HFF-Myc (cell line): ENCODE measurements around the gene PDGFB.

Source experiments
- DNase-seq: peaks from one replicate; pipeline ENCODE4 v3.0.0-alpha.2; 2011; ENCODE audit warnings: low read depth; ENCODE audit errors: extremely low read depth
- H3K4me3 ChIP-seq: replicated peaks from 2 replicates; pipeline ENCODE4 v1.5.1; 2011; ENCODE audit warnings: low read depth, mild to moderate bottlenecking, control low read depth, low read length
- TF ChIP-seq, protein P1 (sequence below): IDR thresholded peaks from 2 replicates; pipeline ENCODE4 v1.5.1; 2012; ENCODE audit warnings: mild to moderate bottlenecking, low read depth, low read length, control low read depth; ENCODE audit errors: missing control alignments

PDGFB gene

DNA sequence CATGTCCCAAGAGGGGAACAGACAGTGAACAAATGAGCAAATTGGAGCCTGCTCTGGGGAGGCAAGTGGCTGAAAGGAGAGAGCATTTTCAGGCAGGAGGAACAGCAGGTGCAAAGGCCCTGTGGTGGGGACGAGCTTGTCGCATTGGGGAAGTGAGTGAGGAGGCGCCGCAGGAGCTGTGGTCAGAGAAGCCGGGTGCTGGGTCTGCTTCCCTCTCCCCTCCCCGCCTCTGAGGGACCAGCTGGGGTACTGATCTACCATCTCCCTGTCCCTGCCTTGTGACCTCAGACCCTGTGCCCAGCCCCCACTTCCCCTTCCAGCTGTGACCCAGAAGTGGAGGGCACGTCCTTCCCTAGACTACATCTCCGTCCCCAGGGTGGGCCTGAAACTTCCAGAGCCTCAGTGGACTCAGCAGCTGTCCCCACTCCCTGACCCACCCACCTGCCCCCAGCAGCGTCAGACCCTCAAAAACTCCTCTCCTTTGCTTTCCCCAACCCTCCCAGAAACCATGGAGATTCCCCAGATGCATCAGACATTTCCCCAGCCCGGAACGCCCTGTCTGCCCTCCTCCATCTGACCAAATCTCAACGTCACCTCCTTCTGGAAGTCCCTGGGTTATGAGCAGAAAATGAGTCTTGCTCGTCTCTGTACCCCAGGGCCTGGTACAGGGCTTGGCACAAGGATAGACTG, 19.7 kb upstream of the PDGFB start:
- H3K4me3 ChIP-seq, result no peak overlapping the region
- TF ChIP-seq, protein P1, sequence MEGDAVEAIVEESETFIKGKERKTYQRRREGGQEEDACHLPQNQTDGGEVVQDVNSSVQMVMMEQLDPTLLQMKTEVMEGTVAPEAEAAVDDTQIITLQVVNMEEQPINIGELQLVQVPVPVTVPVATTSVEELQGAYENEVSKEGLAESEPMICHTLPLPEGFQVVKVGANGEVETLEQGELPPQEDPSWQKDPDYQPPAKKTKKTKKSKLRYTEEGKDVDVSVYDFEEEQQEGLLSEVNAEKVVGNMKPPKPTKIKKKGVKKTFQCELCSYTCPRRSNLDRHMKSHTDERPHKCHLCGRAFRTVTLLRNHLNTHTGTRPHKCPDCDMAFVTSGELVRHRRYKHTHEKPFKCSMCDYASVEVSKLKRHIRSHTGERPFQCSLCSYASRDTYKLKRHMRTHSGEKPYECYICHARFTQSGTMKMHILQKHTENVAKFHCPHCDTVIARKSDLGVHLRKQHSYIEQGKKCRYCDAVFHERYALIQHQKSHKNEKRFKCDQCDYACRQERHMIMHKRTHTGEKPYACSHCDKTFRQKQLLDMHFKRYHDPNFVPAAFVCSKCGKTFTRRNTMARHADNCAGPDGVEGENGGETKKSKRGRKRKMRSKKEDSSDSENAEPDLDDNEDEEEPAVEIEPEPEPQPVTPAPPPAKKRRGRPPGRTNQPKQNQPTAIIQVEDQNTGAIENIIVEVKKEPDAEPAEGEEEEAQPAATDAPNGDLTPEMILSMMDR, result no peak
- no peak for DNase-seq

DNA sequence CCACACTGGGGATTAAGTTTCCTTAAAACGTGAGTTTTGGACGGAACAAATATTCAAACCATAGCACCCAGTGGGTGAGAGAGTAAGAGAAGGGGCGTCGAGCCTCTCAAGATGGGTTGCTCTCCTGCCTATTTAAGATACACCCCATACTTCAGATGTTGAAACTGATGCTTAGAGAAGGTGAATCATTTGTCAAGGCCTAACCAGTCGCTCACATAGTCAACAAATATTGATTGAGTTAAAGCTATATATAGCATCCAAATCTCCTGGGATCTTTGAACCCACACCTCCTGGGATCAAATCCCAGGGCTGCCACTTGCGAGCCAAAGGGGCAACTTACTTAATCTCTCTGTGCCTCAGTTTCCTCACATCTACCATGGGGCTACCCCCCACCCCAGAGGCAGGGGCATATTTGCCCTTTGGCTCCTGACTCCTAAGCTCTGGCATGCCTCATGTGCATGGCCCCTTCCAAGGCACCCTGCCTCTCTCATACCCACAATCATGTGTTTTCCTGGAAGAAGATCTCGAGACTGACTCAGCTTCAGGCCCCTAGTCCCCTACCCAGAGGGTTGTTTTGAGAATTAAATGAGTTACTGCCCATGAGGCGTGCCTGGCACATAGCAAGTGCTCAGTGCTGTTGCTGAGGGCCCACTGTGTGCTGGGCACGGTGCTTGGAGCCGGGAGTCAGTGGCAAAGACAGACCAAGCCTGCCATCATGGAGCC, 19.0 kb upstream of the PDGFB start:
- DNase-seq, result no peak
- no peak overlapping the region for H3K4me3 ChIP-seq
- TF ChIP-seq, protein P1, result no peak

DNA sequence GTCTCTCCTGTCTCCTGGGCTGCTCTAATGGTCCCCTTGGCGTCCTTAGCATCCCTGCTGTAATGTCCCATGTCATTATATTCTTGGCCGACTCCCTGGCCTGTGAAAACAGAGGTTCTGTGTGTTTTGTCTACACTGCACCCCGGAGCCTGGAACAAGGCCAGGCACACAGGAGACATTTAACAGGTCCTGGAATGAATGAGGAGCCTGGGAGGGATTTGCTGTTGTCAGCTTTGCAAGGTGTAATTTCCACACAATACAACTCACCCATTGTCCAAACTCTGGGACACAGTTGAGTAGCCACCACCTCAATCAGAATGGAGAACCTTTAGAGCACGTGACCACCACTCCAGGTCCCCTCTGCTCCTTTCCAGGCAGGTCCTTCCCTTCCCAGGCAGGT, 14.9 kb upstream of the PDGFB start:
- no peak for DNase-seq
- TF ChIP-seq, protein P1, result no peak
- no peak overlapping the region for H3K4me3 ChIP-seq

DNA sequence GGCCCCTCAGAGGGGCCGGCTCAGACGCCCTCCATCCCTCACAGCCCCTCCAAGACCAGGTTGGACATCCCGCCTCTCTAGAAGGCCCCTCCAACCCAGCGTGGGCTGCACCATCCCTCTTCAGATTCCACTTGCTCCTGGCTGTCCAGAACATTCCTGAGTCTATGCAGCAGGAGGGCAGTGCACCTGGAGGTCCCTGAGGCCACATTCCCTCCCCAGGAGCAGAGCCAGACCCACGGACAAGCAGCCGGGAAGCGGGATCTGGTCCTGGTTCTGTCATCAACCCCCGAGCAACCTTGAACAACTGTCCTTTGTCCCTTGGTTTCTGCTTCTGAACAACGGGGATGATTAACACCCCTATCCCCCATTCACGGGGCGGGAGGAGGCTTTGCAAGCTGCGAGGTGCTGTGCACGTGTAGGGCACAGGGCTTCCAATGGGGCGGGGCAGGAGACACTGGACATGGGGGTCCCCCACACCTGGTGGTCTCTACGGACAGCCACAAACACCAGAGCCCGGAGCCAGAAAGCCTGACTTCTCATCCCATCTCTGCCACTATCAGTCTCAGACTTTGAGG, 13.2 kb upstream of the PDGFB start:
- no peak for DNase-seq
- TF ChIP-seq, protein P1, result no peak
- no peak overlapping the region for H3K4me3 ChIP-seq

DNA sequence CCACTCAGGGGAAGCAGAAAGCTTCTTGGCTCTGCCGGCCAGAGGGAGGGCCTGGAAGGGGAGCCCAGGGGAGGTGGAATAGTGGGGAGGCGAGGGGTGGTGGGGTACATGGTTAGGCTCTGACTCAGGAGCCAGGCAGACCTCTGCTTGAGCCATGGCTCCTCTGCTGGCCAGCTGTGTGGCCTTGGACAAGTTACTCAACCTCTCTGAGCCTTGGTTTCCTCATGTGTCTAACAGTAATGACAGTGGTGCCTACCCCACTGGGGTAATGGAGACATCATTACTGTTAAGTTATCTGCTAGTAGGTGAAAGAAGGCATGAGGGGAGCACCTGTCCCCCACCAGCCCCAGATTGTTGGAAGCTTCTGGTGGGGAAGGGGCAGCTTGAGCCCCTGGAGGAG, 12.2 kb upstream of the PDGFB start:
- no peak for DNase-seq
- TF ChIP-seq, protein P1, result no peak
- no peak overlapping the region for H3K4me3 ChIP-seq

DNA sequence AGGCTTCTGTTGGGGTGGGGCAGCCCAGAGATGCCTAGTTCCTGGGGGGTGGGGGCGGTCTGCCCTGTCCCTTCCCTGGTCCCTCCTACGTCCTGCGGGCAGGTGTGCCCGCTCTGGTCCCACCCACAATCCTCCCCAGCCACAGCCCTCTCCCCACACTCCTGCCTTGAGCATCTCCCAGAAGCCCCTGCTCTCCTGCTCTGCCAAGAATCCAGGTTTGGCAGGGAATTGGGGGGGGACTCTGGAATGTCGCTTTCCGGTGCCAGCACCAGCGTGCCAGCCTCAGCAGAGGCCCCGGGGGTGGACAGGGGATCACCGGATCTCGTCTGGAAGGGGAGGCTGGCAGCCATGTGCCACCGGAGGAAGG, 11.4 kb upstream of the PDGFB start:
- H3K4me3 ChIP-seq, result no peak overlapping the region
- DNase-seq, result no peak
- TF ChIP-seq, protein P1, result no peak
